Measurements from ENCODE around the gene JUNB.
A peak's percentile ranks its signal among the peaks of the same experiment; 100 is the strongest.

DNA sequence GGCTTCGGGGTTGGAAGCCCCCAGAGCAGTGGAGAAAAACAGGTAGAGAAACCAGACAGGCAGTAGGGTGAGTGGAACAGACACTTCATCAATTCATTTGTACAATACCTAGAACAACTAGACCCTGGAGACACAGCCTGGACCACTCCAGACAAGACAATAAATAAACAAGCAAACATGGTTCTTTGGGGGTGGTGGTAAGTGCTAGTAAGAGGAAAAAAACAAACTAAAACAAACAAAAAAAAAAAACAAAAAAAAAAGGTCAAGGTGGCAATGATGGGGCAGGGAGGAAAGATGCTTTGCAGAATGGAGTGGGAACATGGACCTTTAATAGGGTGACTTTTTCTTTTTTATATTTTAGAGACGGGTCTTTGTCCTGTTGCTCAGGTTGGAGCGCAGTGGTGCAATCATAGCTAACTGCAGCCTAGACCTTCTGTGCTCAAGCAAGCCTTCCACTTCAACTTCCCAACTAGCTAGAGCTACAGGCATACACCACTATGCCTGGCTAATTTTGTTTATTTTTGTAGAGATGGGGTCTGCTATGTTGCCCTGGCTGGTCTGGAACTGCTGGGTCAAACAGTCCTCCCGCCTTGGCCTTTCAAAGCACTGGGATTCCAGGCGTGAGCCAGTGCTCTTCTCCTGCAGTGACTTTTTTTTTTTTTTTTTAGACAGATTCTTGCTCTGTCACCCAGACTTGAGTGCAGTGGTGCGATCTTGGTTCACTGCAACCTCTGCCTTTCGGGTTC is 3.1 kb downstream of the JUNB start:
- TF ChIP-seq, protein P1, sequence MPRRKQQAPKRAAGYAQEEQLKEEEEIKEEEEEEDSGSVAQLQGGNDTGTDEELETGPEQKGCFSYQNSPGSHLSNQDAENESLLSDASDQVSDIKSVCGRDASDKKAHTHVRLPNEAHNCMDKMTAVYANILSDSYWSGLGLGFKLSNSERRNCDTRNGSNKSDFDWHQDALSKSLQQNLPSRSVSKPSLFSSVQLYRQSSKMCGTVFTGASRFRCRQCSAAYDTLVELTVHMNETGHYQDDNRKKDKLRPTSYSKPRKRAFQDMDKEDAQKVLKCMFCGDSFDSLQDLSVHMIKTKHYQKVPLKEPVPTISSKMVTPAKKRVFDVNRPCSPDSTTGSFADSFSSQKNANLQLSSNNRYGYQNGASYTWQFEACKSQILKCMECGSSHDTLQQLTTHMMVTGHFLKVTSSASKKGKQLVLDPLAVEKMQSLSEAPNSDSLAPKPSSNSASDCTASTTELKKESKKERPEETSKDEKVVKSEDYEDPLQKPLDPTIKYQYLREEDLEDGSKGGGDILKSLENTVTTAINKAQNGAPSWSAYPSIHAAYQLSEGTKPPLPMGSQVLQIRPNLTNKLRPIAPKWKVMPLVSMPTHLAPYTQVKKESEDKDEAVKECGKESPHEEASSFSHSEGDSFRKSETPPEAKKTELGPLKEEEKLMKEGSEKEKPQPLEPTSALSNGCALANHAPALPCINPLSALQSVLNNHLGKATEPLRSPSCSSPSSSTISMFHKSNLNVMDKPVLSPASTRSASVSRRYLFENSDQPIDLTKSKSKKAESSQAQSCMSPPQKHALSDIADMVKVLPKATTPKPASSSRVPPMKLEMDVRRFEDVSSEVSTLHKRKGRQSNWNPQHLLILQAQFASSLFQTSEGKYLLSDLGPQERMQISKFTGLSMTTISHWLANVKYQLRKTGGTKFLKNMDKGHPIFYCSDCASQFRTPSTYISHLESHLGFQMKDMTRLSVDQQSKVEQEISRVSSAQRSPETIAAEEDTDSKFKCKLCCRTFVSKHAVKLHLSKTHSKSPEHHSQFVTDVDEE (CRISPR knock-in tag; IDR thresholded peaks at IDR 0.05), result no peak
- TF ChIP-seq ZC3H10 (CRISPR knock-in tag; IDR thresholded peaks at IDR 0.05), result no peak; the same call in 1 of the 2 replicates
- no peak for TF ChIP-seq PPARA (CRISPR knock-in tag; IDR thresholded peaks at IDR 0.05; ENCODE audit: borderline replicate concordance)
- TF ChIP-seq, protein P2, sequence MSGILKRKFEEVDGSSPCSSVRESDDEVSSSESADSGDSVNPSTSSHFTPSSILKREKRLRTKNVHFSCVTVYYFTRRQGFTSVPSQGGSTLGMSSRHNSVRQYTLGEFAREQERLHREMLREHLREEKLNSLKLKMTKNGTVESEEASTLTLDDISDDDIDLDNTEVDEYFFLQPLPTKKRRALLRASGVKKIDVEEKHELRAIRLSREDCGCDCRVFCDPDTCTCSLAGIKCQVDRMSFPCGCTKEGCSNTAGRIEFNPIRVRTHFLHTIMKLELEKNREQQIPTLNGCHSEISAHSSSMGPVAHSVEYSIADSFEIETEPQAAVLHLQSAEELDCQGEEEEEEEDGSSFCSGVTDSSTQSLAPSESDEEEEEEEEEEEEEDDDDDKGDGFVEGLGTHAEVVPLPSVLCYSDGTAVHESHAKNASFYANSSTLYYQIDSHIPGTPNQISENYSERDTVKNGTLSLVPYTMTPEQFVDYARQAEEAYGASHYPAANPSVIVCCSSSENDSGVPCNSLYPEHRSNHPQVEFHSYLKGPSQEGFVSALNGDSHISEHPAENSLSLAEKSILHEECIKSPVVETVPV (CRISPR knock-in tag; IDR thresholded peaks at IDR 0.05), result no peak
- 0 out of 2 replicates have a peak, but pooled peaks have one; percentile 3 for TF ChIP-seq TOX (CRISPR knock-in tag; IDR thresholded peaks at IDR 0.05; ENCODE audit: borderline replicate concordance)
- TF ChIP-seq, protein P3, sequence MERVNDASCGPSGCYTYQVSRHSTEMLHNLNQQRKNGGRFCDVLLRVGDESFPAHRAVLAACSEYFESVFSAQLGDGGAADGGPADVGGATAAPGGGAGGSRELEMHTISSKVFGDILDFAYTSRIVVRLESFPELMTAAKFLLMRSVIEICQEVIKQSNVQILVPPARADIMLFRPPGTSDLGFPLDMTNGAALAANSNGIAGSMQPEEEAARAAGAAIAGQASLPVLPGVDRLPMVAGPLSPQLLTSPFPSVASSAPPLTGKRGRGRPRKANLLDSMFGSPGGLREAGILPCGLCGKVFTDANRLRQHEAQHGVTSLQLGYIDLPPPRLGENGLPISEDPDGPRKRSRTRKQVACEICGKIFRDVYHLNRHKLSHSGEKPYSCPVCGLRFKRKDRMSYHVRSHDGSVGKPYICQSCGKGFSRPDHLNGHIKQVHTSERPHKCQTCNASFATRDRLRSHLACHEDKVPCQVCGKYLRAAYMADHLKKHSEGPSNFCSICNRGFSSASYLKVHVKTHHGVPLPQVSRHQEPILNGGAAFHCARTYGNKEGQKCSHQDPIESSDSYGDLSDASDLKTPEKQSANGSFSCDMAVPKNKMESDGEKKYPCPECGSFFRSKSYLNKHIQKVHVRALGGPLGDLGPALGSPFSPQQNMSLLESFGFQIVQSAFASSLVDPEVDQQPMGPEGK (CRISPR knock-in tag; IDR thresholded peaks at IDR 0.05; ENCODE audit: borderline replicate concordance), result no peak
- no peak for TF ChIP-seq ARNTL (CRISPR knock-in tag; IDR thresholded peaks at IDR 0.05; ENCODE audit: borderline replicate concordance, low read depth)
